Left ventricle myocardium inferior (tissue), 1 donor: ENCODE data around the gene MOB3B. TPM values are rescaled to one million over a fixed set of nuclear protein-coding genes. Genes with fewer than 3 reads are reported as not detected.
A peak's percentile ranks its signal among the peaks of the same experiment; 100 is the strongest.

Experiments used
- DNase-seq: peaks from one replicate; pipeline ENCODE4 v3.0.0-alpha.2; 2020
- H3K27ac ChIP-seq: fragments of 200-600 bp; replicated peaks from 2 replicates; pipeline ENCODE4 v1.8.0; 2021
- H3K27me3 ChIP-seq: fragments of 200-600 bp; 2 replicates; pipeline ENCODE4 v1.8.0; 2021; ENCODE audit warnings: low read depth
- H3K36me3 ChIP-seq: fragments of 200-600 bp; 2 replicates; pipeline ENCODE4 v1.8.0; 2021
- H3K4me1 ChIP-seq: fragments of 200-600 bp; 2 replicates; pipeline ENCODE4 v1.8.0; 2021
- H3K4me3 ChIP-seq: fragments of 200-600 bp; 2 replicates; pipeline ENCODE4 v1.8.0; 2021; ENCODE audit warnings: mild to moderate bottlenecking, moderate library complexity
- H3K9me3 ChIP-seq: fragments of 200-600 bp; replicated peaks from 2 replicates; pipeline ENCODE4 v1.8.0; 2021
- intact Hi-C: fragments of 100-400 bp; cut with micrococcal nuclease; formaldehyde crosslinking; loops from one replicate; pipeline ENCODE4 v1.11.0; 2022
- total RNA-seq: library from RNA; stranded (reverse); fragmentation: NEBNext Ultra II Directional; extraction: Animal tissue kit (Norgen Biotek cat#: 25700); gene quantifications from one replicate; pipeline ENCODE4 v1.2.1, GENCODE V29; 2021
- TF ChIP-seq, protein P1 (sequence below): fragments of 200-600 bp; IDR thresholded peaks from 2 replicates; pipeline ENCODE4 v1.8.0; 2021; ENCODE audit warnings: antibody characterized with exemption, mild to moderate bottlenecking, borderline replicate concordance
- donor health status: DM: no; HTN: yes; CAD: no; lungs with severe emphysema.

Gene MOB3B
- total RNA-seq, 1 donor from 2014 or later: 2.1 TPM

DNA sequence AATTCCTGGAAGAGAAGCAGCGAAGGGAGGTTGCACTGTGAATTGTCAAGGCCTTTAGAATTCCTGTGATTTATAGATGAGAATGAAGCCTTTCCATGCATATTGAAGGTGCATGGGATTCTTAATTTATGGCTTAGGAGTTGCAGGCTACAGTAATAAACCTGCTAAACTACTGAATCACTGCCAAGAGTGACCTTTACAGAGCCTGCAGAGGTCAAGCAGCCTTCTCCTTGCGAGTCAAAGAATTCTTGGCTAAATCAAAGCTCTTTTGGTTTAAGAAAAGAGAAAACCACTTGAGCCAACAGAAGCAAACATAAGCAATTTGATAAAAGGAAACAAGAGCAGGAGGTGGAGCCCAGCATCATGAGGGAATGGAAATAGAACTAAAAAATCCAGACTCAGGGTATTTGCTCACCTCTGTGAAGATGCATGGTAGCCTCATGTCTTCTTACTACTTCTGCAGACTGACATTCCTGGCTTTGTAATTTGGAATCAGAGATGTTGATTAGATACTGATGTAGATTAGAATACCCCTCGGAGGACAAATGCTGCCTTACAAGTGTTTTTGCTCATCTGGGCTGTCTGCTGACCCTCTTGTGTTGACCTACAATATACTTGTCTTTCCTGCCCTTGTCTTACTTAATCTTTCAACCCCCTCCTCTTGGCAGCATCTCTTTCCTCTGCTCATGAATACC is 95.8 kb downstream of the MOB3B start:
- Histone ChIP-seq H3K27ac (no peak overlapping the region), H3K4me3 (no peak overlapping the region), H3K27me3 (no peaks in the 10 kb centered on the region), H3K9me3 (no peaks in the 10 kb centered on the region), H3K36me3 (no peaks in the 10 kb centered on the region), H3K4me1 (peaks cover 51% of the 10 kb centered on the region)
- TF ChIP-seq, protein P1, sequence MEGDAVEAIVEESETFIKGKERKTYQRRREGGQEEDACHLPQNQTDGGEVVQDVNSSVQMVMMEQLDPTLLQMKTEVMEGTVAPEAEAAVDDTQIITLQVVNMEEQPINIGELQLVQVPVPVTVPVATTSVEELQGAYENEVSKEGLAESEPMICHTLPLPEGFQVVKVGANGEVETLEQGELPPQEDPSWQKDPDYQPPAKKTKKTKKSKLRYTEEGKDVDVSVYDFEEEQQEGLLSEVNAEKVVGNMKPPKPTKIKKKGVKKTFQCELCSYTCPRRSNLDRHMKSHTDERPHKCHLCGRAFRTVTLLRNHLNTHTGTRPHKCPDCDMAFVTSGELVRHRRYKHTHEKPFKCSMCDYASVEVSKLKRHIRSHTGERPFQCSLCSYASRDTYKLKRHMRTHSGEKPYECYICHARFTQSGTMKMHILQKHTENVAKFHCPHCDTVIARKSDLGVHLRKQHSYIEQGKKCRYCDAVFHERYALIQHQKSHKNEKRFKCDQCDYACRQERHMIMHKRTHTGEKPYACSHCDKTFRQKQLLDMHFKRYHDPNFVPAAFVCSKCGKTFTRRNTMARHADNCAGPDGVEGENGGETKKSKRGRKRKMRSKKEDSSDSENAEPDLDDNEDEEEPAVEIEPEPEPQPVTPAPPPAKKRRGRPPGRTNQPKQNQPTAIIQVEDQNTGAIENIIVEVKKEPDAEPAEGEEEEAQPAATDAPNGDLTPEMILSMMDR: no peak
- intact Hi-C loops: no loop called here
- no peak for DNase-seq

DNA sequence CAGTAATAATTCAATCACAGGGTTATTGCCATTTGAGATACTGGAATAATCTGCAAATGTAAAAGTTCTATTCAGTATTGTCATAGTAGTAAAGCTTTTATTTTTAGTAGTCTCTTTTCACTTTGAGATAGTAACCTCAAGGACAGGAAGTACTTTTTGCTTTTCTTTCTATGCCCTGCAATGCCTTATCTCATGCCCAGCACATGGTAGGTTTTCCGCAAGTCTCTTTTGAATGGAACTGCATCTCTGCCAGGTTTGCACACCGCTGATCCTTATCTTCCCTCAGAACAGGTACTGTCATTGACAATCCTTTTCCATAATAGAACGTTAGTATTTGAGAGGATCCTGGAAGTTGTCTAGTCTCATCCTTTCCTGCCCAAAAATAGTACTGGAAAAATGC is 97.3 kb downstream of the MOB3B start:
- no peak for DNase-seq
- Histone ChIP-seq H3K4me3 (no peak overlapping the region), H3K9me3 (no peaks in the 10 kb centered on the region), H3K36me3 (no peaks in the 10 kb centered on the region), H3K4me1 (peaks cover 42% of the 10 kb centered on the region), H3K27me3 (no peaks in the 10 kb centered on the region), H3K27ac (peak overlapping the region; percentile 37)
- TF ChIP-seq, protein P1: no peak
- intact Hi-C loops: no loop called here

DNA sequence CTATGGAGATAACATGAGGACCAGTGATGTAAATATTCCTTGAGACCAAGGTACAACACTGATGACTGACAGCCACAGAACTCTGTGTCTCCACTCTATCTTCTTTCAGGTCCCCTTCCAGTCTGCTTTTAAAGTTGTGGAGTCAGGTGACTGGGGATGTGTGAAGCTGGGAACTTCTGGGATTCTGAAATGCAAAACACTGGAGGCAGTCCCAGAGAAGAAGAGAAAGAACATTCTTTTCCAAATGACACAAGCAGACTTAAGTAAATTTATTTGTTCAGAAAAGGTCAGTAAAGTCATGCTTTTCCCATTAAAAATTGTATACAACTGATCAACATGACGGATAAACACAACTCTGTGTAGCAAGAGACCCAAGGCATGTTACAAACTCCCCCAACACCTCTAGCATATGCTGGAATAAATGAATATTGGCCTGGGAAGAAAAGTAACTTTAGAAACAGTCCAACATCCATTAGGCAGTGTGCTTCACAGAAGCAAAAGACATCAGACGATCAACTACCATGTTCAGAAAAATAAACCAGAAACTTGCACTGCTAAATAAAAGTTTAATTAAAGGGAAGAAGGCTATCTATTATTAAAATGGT is 98.0 kb downstream of the MOB3B start:
- TF ChIP-seq, protein P1: no peak
- no peaks in the 10 kb centered on the region for H3K9me3 ChIP-seq
- no peak for DNase-seq
- peak overlapping the region; percentile 37 for H3K27ac ChIP-seq
- no peaks in the 10 kb centered on the region for H3K36me3 ChIP-seq
- H3K4me3 ChIP-seq: no peak overlapping the region
- intact Hi-C loops: no loop called here
- peaks cover 48% of the 10 kb centered on the region for H3K4me1 ChIP-seq
- H3K27me3 ChIP-seq: no peaks in the 10 kb centered on the region

DNA sequence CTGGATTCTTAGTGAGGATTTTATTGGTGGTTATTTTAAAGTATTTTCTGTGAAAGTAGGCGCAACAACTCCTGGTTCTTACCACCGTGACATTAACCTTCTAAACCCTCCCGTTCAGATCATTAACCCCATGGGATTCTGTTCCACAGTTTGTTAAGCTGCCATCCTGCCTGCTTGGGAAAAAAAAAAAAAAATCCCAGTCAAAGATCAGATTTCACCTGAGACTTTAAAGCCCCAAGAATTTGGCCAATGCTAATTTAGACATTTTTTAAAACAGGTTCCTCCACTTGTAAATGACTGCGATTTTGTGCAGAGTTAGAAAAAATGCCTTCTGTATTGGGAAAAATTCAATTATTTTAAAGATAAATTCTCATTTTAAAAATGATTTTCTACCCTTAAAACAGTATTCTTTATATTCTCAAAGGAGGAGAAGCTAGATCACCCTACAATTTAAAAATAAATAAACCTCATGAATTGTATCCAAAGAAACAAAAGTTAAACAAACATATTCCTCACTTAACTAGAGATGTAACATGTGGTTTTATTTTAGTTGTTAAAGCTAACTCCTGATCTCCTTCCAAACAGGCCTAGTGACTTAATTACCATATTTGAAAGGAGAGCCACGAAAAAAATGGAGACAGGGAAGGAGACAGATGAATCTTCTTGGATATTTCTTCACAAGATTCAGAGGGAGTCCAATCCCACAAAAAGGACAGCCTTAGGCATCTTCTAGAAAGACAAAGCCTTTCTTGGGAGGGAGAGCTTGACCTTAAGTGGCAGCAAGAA is 98.7 kb downstream of the MOB3B start:
- Histone ChIP-seq H3K9me3 (no peaks in the 10 kb centered on the region), H3K36me3 (no peaks in the 10 kb centered on the region), H3K27ac (peak overlapping the region; percentile 37), H3K27me3 (no peaks in the 10 kb centered on the region), H3K4me3 (no peak overlapping the region), H3K4me1 (peaks cover 49% of the 10 kb centered on the region)
- TF ChIP-seq, protein P1: no peak
- intact Hi-C loops: no loop called here
- DNase-seq: no peak

DNA sequence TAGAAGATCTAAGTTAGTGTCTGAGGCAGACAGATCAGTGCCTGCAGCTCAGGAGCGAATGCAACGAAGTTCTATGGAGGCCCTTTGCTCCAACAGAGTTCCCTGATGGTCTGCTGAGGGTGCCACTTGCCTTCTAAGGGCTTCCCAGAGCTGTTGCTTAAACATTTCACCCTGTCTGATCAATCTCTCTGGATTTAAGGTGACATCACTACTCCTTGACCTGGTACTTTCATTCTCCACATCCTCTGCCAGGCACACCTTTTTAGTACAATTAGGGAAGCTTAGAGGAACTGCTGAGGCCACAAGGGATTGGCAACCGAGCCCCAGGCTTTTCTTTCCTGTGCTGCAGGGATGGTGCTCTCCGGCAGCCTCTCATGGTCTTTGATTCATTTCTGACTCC is 99.7 kb downstream of the MOB3B start:
- DNase-seq: no peak
- Histone ChIP-seq H3K4me3 (no peak overlapping the region), H3K27ac (no peak overlapping the region), H3K36me3 (no peaks in the 10 kb centered on the region), H3K27me3 (no peaks in the 10 kb centered on the region), H3K4me1 (peaks cover 49% of the 10 kb centered on the region), H3K9me3 (no peaks in the 10 kb centered on the region)
- TF ChIP-seq, protein P1: no peak
- intact Hi-C loops: no loop called here
